Memory B cell (primary cell): Measurements from ENCODE around the gene SOX2.

Experiments
- ATAC-seq: fragments of 150-1000 bp; cut with Tn5 transposase; 2 replicates; pipeline ENCODE4 v1.10.0; 2021; ENCODE audit warnings: low read depth, mild to moderate bottlenecking, moderate library complexity
- DNase-seq, 2 donors: peaks; one replicate each; pipeline ENCODE4 v3.0.0; 2022; ENCODE audit warnings: low spot score in 2 of 2
- H3K27ac Mint-ChIP-seq: one replicate; pipeline ENCODE4 v1.8.0; 2022; ENCODE audit warnings: mild to moderate bottlenecking, moderate library complexity, mixed read lengths
- H3K27me3 Mint-ChIP-seq: one replicate; pipeline ENCODE4 v1.8.0; 2022; ENCODE audit warnings: mixed read lengths
- H3K36me3 Mint-ChIP-seq: one replicate; pipeline ENCODE4 v1.8.0; 2022; ENCODE audit warnings: mild to moderate bottlenecking, mixed read lengths
- H3K4me1 Mint-ChIP-seq: one replicate; pipeline ENCODE4 v1.8.0; 2022; ENCODE audit warnings: mixed read lengths
- H3K4me3 Mint-ChIP-seq: one replicate; pipeline ENCODE4 v1.8.0; 2022; ENCODE audit warnings: mild to moderate bottlenecking, moderate library complexity, mixed read lengths
- H3K9me3 Mint-ChIP-seq: one replicate; pipeline ENCODE4 v1.8.0; 2022; ENCODE audit warnings: mixed read lengths

SOX2 gene

GRCh38 chr3:181698263-181698954, 13.3 kb upstream of the SOX2 start:
- H3K4me3 Mint-ChIP-seq = no peak overlapping the region

GRCh38 chr3:181699171-181699903, 12.4 kb upstream of the SOX2 start:
- peaks cover 31% of the 10 kb centered on the region for H3K27me3 Mint-ChIP-seq
- H3K4me3 Mint-ChIP-seq = no peak overlapping the region
- peaks cover 11% of the 10 kb centered on the region for H3K4me1 Mint-ChIP-seq
- no peaks in the 10 kb centered on the region for H3K9me3 Mint-ChIP-seq
- no peaks in the 10 kb centered on the region for H3K36me3 Mint-ChIP-seq
- DNase-seq (no peak), ATAC-seq (no peak)
- no peak overlapping the region for H3K27ac Mint-ChIP-seq

More at GRCh38 chr3:181698263-181698954, 13.3 kb upstream of the SOX2 start:
- DNase-seq (no peak), ATAC-seq (no peak)
- H3K27ac Mint-ChIP-seq = no peak overlapping the region
- peaks cover 27% of the 10 kb centered on the region for H3K27me3 Mint-ChIP-seq
- no peaks in the 10 kb centered on the region for H3K36me3 Mint-ChIP-seq
- H3K4me1 Mint-ChIP-seq = peaks cover 11% of the 10 kb centered on the region
- no peaks in the 10 kb centered on the region for H3K9me3 Mint-ChIP-seq

GRCh38 chr3:181700168-181701087, 11.3 kb upstream of the SOX2 start:
- H3K4me1 Mint-ChIP-seq = peaks cover 15% of the 10 kb centered on the region
- peak in 1 of 2 donors; percentile 56 for DNase-seq
- no peaks in the 10 kb centered on the region for H3K9me3 Mint-ChIP-seq
- ATAC-seq = peak; percentile 53
- H3K4me3 Mint-ChIP-seq = peak overlapping the region; percentile 63
- peaks cover 40% of the 10 kb centered on the region for H3K27me3 Mint-ChIP-seq
- H3K27ac Mint-ChIP-seq = no peak overlapping the region
- H3K36me3 Mint-ChIP-seq = peaks cover 1% of the 10 kb centered on the region

- Mint-ChIP-seq H3K27ac (no peak overlapping the region), H3K4me1 (peaks cover 15% of the 10 kb centered on the region), H3K4me3 (no peak overlapping the region), H3K9me3 (no peaks in the 10 kb centered on the region), H3K36me3 (peaks cover 1% of the 10 kb centered on the region), H3K27me3 (peaks cover 41% of the 10 kb centered on the region)
- DNase-seq (no peak), ATAC-seq (no peak)
Observed at GRCh38 chr3:181701096-181701495, 10.6 kb upstream of the SOX2 start.

- Mint-ChIP-seq H3K4me3 (no peak overlapping the region), H3K9me3 (no peaks in the 10 kb centered on the region), H3K36me3 (peaks cover 1% of the 10 kb centered on the region), H3K27me3 (peaks cover 31% of the 10 kb centered on the region), H3K27ac (no peak overlapping the region), H3K4me1 (peaks cover 12% of the 10 kb centered on the region)
- ATAC-seq (no peak), DNase-seq (no peak)
Observed at GRCh38 chr3:181703601-181704420, 7.9 kb upstream of the SOX2 start.

GRCh38 chr3:181704421-181705085, 7.2 kb upstream of the SOX2 start:
- Mint-ChIP-seq H3K4me1 (peaks cover 11% of the 10 kb centered on the region), H3K36me3 (peaks cover 1% of the 10 kb centered on the region), H3K9me3 (no peaks in the 10 kb centered on the region), H3K27me3 (peaks cover 30% of the 10 kb centered on the region), H3K27ac (no peak overlapping the region), H3K4me3 (no peak overlapping the region)
- ATAC-seq (no peak), DNase-seq (no peak)

- Mint-ChIP-seq H3K9me3 (no peaks in the 10 kb centered on the region), H3K4me3 (no peak overlapping the region)
Observed at GRCh38 chr3:181705086-181705480, 6.6 kb upstream of the SOX2 start.

GRCh38 chr3:181707980-181708379, 3.7 kb upstream of the SOX2 start:
- Mint-ChIP-seq H3K27me3 (peaks cover 27% of the 10 kb centered on the region), H3K9me3 (no peaks in the 10 kb centered on the region), H3K4me1 (peaks cover 8% of the 10 kb centered on the region), H3K27ac (no peak overlapping the region), H3K36me3 (peaks cover 1% of the 10 kb centered on the region), H3K4me3 (no peak overlapping the region)
- no peak for DNase-seq
- no peak for ATAC-seq

More at GRCh38 chr3:181705086-181705480, 6.6 kb upstream of the SOX2 start:
- Mint-ChIP-seq H3K27ac (no peak overlapping the region), H3K27me3 (peaks cover 33% of the 10 kb centered on the region), H3K36me3 (peaks cover 1% of the 10 kb centered on the region), H3K4me1 (peaks cover 14% of the 10 kb centered on the region)
- DNase-seq (no peak), ATAC-seq (no peak)

GRCh38 chr3:181709537-181710279, 2.0 kb upstream of the SOX2 start:
- Mint-ChIP-seq H3K4me3 (peak overlapping the region; percentile 1), H3K36me3 (peaks cover 1% of the 10 kb centered on the region), H3K9me3 (no peaks in the 10 kb centered on the region), H3K27ac (peak overlapping the region; percentile 31), H3K4me1 (peaks cover 6% of the 10 kb centered on the region), H3K27me3 (peaks cover 21% of the 10 kb centered on the region)
- DNase-seq (peak; percentile 71 to 72), ATAC-seq (peak; percentile 35)

- peaks cover 13% of the 10 kb centered on the region for H3K27me3 Mint-ChIP-seq
- DNase-seq (no peak), ATAC-seq (no peak)
- no peak overlapping the region for H3K27ac Mint-ChIP-seq
- H3K4me3 Mint-ChIP-seq = no peak overlapping the region
- no peaks in the 10 kb centered on the region for H3K36me3 Mint-ChIP-seq
- peaks cover 4% of the 10 kb centered on the region for H3K4me1 Mint-ChIP-seq
- H3K9me3 Mint-ChIP-seq = no peaks in the 10 kb centered on the region
Observed at GRCh38 chr3:181710345-181711291, 1.1 kb upstream of the SOX2 start.

- Mint-ChIP-seq H3K9me3 (peaks cover 2% of the 10 kb centered on the region), H3K4me1 (peaks cover 4% of the 10 kb centered on the region), H3K4me3 (no peak overlapping the region), H3K36me3 (no peaks in the 10 kb centered on the region), H3K27me3 (peaks cover 14% of the 10 kb centered on the region), H3K27ac (no peak overlapping the region)
- ATAC-seq (no peak), DNase-seq (no peak)
Observed at GRCh38 chr3:181712226-181712552, 464 bp downstream of the SOX2 start.
